Inflammatory macrophage treated with lipopolysaccharide for 4 hours (primary cell): ENCODE results near the gene EYA2.

Experiments
- DNase-seq: peaks from one replicate; pipeline ENCODE4 v3.0.0-alpha.2; 2020

Gene EYA2

GRCh38 chr20:46933150-46933549 is 38.5 kb downstream of the EYA2 start:
- no peak for DNase-seq

- DNase-seq = no peak
Observed at GRCh38 chr20:46934746-46935287, 40.2 kb downstream of the EYA2 start.

GRCh38 chr20:46935394-46936017 is 40.9 kb downstream of the EYA2 start:
- no peak for DNase-seq

DNA sequence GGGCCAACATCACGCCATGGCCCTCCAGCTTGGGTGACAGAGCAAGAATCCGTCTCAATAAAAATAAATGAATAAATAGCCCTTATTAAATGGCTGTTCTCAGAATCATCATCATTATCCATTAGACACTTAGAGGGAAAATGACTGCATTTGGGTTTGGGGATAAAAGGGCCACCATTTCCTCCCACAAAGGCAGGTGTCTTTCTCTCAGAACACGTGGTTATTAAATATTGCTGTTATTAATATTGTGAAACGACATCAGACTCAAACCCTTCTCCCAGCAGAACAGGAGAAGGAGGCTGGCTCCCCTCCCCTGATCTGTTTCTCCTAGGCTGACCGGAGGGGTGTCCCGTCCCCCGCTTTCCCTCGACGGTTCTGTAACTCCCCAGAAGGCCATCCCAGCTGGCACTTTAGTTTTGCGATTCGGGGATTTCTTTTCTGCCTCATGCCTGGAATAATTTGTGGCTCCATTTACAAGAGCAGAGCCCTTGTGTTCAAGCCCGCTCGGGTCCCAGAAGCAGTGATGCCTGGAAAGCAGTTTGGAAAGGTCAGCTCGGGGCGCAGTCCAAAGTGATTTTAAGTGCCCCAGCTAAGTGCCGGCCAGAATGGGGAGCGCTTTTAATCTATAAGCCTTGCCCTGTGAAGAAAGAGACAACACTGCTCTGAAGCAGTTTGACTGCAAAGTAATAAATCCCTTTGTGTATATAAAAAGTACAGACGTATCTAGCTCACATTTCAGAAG is 41.9 kb downstream of the EYA2 start:
- DNase-seq = no peak

- DNase-seq = no peak
Observed at GRCh38 chr20:46937157-46937523, 42.5 kb downstream of the EYA2 start.

- DNase-seq = no peak
Observed at GRCh38 chr20:46937533-46938226, 43.0 kb downstream of the EYA2 start.

DNA sequence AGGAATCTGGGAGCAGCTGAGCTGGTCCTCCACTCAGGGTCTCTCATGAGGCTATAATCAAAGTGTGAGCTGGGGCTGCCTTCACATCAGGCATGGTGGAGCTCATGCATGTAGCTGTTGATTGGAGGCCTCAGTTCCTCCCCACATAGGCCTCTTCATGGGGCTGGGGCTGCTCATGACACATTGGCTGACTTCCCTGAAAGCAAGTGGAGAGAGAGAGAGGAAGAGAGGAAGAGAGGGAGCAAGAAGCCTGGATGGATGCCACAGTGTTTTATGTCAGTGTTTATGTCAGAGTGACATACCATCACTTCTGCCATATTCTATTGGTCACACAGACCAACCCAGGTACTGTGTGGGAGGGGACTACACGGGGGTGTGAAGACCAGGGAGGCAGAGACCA is 43.8 kb downstream of the EYA2 start:
- DNase-seq = no peak

DNA sequence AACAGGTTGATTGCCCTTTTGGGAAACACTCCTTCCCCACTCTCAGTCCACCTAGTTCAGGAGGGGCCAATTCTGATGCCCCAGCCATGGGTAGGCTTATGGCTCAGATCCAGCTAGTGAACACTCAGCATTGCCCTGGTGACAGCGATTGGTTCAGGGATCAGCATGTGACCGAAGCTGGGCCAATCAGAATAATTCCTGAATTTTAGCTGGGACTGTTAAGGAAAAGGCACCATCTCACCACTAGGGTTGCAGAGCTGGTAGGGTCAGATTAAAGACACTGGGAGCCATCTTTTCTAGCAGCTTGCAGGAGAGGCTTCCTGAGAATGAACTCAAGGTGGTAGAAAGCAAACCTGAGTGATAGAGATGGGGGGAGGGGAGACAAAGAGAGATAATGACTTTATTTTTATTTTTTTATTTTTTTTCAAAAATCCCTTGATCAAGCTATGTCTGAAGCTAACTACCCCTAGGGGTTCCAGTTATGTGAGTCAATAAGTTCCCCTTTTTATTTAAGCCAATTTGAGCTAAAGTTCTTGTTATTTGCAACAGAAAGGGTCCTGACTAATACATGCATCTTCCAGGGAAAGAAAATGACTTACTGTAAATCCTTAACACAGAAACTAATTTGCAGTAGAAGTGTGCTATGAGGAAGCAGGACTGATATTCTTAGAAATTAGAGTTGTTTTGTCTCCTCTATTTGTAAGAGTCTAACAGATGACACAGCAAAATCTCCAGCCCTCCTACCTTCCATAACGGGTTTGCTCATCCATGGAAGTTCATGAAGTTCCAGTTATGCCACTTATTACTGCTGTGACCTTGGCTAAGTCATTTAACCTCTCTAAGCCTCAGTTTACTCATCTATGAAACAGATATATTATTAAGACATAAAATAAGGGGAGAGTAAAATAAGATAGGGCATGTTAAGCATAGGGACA is 44.7 kb downstream of the EYA2 start:
- peak; percentile 2 for DNase-seq

DNA sequence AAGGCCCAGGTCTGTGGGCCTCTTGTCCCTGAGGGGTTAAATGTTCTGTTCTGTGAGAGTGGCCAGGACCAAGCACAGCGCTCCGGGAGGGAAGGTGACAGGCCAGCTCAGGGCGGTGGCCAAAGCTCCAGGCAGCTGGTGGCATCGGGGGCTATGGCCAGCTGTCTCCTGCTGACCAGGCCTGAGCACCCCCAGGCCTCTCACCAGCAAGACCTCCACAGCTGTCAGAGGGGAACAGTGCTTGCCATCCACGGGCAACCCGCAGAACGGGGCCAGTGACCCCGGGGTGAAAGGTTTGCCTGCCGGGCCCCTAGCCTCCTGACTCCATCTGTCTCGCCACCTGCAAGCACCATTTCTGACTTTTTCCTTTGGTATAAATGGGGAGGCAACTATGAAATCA is 46.0 kb downstream of the EYA2 start:
- no peak for DNase-seq

GRCh38 chr20:46941404-46941803 is 46.8 kb downstream of the EYA2 start:
- DNase-seq = no peak

DNA sequence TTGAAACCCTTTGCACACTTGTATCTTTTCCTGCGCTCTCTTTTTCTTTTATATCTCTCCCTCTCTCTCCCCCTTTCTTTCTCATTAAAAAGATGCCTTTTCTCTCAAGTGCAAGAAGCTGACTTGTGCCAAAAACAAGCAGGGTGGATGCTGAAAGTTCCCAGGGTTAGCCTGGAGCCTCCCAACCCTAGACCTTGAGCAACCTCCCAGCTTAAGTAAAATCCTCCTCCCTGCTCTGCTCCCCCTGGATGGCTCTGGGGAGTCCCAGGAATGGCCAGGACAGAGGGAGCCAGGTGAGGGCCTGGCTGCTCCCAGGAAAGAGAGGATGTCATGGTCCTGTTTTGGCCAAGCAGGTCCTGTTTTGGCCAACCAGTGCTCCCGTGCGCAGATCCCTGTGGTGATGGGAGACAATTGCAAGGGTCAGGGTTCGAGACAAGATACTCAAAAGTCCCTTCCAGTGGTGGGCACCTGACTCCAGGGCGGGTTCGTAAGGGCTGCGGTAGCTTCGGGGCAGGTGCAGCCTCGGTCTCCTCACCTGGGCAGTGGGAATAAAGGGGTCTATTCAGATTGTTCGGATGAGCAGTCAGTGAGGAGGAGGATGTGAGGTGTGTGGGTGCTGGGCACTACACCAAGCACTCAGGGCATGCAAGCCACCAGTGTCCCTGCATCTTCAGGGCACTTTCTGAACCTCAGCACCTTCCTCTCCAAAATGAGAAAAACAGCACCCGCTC is 49.4 kb downstream of the EYA2 start:
- DNase-seq = no peak

- no peak for DNase-seq
Observed at GRCh38 chr20:46945465-46945864, 50.8 kb downstream of the EYA2 start.

DNA sequence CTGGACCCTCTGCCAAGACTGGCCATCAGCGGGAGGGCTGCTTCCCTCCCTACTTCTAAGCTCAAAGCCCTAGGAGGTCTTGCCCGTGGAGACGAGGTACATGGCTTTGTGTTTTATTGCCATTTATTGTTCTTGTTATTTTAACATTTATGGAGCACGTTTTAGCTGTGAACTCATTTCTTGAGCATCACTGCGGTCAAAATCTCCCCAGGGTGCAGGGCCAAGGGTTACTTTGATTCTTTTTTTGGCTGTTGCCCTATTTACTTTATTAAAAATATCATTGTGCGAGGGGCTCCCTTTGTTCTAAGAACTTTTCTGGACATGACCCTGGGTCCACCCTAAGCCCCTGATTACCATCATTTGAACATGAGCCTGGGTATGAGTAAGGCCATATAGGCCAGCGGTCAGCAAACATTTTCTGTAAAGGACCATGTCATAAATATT is 51.6 kb downstream of the EYA2 start:
- no peak for DNase-seq

- DNase-seq = no peak
Observed at GRCh38 chr20:46946796-46947195, 52.2 kb downstream of the EYA2 start.

GRCh38 chr20:46948081-46948480 is 53.4 kb downstream of the EYA2 start:
- no peak for DNase-seq

DNA sequence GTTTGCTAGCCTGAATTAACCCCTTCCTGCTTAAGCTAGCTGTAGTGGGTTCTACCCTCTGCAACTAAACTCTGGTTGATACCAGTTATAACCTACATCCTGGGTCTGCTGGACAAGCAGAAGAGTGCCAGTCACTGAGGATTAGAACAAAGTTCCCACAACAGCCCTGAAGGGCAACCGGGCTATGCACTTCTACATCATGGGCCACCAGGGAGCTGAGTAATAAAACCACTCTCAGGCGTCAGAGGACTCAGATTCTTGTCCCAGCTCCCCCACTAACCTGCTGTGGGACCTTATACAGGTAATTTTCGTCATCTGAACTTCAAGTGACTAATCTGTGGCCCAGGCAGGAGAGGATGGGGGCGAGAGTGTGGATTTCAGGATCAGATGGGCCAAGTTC is 56.8 kb downstream of the EYA2 start:
- no peak for DNase-seq

DNA sequence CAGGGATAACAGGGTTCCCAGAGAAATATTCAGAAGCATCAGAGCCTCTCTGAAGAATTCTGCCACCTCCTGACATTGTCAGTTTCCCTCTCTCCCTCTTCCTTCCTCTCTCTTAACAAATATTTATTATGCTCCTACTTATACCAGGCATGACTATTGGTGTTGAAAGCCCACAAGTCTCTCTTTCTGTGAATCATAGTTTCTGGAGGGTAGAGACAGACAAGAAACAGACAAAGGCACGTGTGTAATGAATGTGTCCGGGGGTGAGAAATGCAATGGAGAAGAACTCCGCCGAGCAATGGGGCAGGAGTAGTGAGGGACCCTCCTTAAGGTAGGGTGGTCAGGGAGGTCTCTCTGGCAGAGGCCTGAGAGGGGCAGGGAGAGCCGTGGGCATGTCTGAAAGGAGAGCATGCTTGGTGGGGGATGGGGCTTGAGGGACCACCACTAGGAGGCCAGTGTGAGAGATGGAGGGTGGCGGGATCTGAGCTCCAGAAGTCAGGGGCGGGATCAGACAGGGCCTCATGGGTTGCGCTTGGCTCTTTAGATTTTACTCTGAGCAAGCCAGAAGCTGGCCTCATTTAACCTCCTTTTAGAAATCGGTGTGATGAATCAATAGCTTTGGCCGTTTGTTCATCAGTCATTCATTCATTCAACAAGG is 57.3 kb downstream of the EYA2 start:
- no peak for DNase-seq

- DNase-seq = no peak
Observed at GRCh38 chr20:46953596-46953995, 59.0 kb downstream of the EYA2 start.

- no peak for DNase-seq
Observed at GRCh38 chr20:46954490-46955038, 59.9 kb downstream of the EYA2 start.

DNA sequence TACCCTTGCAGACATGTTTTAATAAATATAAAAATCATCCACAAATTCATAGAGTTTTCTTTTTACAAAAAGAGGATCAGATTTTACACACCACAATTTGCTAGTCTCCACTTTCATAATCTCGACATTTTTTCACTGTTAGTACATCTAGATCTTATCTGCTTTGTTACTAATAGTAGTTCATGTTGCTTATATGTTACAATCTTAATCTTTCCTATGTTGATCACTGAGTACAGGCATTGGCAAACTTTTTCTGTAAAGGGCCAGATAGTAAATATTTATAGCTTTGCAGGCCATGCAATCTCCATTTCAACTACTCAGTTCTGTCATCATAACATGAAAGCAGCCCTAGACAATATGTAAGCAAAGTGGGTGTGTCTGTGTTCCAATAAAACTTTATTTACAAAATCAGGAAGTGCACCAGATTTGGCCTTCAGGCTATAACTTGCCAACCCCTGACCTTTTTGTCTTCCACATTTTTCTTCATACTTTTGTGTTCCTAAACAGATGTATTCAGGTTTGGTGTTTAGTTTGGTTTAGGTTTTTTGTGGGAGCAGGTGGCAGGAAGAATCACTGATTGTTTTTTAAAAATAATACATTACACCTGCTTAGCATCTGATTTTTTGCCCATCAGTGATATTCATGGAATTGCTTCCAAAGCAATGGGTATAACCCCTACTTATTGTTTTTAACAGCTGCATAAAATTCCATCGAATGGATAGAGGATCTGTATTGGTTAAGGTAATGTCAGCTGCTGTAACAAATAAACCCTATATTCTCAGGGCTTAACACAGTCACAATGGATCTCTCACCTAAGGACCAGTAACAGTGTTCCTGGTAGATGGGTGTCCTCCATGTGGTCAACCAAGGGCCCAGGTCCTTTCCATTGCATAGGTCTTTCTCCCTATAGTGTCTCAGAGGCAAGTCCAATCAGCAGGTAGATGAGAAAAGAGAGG is 61.2 kb downstream of the EYA2 start:
- DNase-seq = no peak
